ENCODE results near the gene COMMD10.
A peak's percentile ranks its signal among the peaks of the same experiment; 100 is the strongest.

COMMD10 gene

DNA sequence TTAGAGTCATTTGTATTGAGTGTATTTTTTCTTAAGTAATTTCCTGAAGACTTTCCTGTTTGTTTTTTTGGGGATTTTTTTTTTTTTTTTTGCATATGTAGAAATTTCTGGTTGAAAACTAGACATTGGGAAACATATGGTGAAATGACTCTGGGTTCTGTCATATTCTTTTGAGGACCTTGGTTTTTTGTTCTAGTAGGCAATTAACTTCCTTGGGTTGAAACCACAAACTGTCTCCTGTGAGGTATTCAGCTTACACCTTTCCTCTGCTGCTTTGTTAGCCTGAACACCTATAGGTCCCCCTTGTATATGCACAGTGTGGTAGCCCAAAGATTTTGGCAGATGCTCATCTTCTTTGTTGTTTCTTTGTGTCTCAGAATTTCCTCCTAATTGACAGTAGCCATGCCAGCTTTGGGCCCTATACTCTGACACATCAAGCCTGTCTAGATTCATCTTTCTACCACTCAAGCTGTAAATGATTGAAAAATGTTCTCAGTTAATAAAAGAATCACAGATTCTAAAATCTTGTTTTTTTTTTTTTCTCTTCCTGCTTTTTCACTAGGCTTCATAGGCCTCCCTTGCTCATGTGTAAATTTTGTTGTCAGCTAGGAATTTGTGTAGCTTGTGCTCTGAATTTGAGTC lies 140.6 kb downstream of the COMMD10 start:
- no peak for DNase-seq

- DNase-seq = no peak
Measured at GRCh38 chr5:116229131-116229689, 144.4 kb downstream of the COMMD10 start.

GRCh38 chr5:116231288-116231687 lies 146.5 kb downstream of the COMMD10 start:
- no peak for DNase-seq

DNA sequence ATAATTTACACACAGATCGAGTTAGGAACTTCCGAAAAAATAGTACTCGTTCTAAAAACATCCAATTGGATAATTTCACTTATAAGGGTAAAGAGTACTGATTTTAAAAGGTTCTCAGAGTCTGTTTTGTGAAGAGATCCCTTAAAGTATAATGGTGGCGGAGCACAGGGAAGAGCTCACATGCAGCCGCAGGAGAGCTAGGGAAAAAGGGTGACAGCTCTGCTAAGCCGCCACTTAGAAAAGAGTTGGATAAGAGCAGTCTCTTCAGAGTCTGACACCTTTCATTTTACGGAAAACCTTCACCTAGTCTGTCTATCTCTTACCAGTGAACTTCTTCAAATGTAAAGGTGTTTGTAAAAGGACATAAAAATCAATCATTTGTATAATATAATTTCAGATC lies 149.9 kb downstream of the COMMD10 start:
- no peak for DNase-seq

DNA sequence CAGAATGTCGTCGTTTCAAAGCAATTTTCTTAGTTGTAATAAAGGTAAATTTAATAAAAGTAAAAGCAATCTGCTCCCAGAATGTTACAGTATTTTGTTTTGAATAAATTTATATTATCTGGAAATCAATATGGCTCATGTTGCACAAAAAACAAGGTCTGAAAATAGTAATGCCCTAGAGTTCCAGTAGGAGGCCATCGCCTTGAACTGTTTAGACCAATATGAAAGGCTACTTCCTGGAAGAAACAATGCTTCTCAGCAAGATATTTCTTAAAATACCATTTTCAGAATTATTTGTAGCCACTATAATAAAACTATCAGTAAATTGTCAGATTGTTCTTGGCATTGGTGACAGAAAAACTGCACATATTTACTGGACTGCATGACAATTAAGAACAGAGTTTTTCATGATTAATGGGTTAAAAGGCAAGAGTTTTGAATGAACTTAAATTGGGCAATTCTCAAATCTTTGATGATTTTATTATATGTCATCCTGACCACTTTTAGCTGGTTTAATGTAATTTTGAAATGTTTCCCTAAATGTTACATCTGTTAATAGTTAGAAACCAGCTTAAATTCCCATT lies 153.2 kb downstream of the COMMD10 start:
- DNase-seq = no peak

DNA sequence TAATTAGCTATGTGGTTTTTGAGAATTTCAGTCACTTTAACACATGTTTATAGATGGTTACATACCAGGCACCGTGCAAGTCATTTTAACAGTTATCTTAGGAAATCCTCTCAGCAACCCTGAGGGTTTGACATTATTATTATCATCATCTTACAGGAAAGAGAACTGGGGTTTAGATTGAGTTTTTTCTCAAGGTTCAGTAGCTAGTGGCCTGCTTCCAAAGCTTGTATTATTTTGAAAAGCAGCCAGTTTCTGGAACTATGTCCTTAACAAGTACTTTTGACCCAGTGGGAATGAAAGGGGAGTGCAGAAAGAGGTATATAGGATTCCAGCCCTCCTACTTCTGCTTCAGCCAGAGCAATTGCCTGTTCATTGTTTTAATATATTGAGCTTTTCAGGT lies 157.5 kb downstream of the COMMD10 start:
- DNase-seq = peak; percentile 5

- DNase-seq = no peak
Measured at GRCh38 chr5:116248432-116248831, 163.6 kb downstream of the COMMD10 start.

DNA sequence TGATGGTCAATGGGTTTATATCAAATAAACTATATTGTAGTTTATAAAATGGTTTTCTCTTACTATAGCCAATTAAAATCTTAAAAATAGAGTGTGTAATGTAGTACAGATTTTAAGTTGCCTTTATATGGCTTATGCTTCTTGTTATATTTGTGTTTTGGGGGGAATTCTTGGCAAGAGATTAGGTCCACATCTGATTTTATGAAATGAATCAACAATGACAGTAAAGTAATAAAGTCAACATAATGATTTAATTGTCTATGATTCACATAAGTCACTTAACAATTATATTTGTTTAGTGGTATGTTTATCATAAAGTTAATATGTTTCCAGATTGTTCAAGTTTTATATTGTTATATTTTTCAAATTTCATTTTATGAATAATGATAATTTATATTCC lies 164.8 kb downstream of the COMMD10 start:
- no peak for DNase-seq

DNA sequence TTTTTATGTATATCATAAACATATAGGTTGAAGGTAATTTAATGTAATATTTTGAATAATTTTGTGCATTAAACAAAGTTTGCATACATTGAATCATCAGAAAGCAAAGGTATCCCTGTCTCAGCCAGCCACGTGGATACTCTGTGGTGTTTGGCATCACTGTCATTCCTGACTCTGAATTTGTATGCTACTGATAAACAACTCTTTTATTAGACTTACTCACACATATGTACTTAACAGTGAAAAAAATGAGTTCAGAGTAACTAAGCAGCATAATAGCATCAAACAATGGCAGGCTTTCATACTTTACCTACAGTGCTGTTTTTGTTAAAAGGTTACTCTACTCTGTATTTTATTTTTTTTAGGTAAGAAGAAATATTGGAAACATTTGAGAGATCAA lies 171.9 kb downstream of the COMMD10 start:
- no peak for DNase-seq

DNA sequence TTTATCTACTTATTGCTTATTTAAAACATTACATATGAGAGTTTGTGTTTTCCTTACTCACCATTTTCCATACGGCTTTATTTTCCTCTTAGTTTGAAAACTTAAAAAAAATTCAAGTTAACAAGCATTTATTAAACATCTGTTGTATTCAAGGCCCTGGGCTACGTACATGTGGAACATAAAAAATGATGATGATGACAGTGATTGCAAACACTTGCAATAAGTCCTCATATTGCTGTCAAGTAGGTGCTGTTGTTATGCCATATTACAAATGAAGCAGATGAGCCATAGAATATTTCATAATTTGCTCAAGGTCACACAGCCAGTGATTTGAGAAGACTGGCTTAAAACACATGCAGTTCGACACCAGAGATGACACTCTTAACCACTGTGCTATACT lies 180.6 kb downstream of the COMMD10 start:
- DNase-seq = no peak

- peak; percentile 21 for DNase-seq
Measured at GRCh38 chr5:116271446-116272025, 186.7 kb downstream of the COMMD10 start.

GRCh38 chr5:116272281-116272941 lies 187.6 kb downstream of the COMMD10 start:
- DNase-seq = no peak

GRCh38 chr5:116273448-116274242 lies 188.8 kb downstream of the COMMD10 start:
- peak; percentile 15 for DNase-seq

- DNase-seq = no peak
Measured at GRCh38 chr5:116274251-116274650, 189.4 kb downstream of the COMMD10 start.

DNA sequence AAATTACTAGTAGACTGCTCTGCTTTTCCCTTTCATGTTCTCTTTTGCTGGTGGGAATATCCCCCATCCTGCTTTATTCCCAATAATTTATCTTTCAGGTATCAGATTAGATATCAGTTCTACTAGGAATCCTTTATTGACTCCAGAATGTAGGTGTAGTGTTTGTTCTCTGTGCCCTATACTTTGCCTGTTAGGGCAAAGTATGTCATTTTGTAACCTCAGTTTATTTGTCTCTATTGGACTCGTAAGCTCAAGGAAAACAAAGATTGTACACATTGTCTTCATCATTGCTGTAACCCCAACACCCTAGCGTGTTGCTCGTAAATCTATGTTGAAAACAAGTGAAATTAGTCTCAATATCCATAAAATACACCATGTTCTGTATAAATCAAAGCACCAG lies 190.5 kb downstream of the COMMD10 start:
- no peak for DNase-seq

DNA sequence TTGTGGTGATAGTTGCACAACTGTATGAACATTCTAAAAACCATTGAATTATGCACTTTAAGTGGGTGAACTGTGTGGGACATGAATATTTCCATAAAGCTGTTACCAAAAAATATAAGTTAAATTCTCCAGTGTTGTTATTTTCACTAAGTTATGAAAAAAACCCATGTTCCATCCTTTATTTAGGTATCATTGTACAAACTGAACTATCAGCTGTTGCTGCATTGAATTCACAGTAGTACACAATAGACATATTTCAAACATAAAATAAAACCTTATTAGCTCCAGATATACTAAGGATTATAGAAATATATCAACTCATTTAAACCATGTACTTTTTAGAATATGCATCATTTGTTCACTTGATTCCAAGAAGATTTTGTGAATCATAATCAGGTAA lies 192.1 kb downstream of the COMMD10 start:
- no peak for DNase-seq

GRCh38 chr5:116280149-116280803 lies 195.5 kb downstream of the COMMD10 start:
- DNase-seq = no peak

GRCh38 chr5:116281309-116281708 lies 196.5 kb downstream of the COMMD10 start:
- DNase-seq = no peak

- no peak for DNase-seq
Measured at GRCh38 chr5:116288524-116288923, 203.7 kb downstream of the COMMD10 start.

GRCh38 chr5:116289276-116289675 lies 204.5 kb downstream of the COMMD10 start:
- DNase-seq = no peak

GRCh38 chr5:116291271-116291670 lies 206.4 kb downstream of the COMMD10 start:
- DNase-seq = peak; percentile 68

- DNase-seq = no peak
Measured at GRCh38 chr5:116292321-116292720, 207.5 kb downstream of the COMMD10 start.

Measured in fibroblast of skin of scalp (primary cell).